ENCODE data around the gene MYD88.

MYD88 gene

DNA sequence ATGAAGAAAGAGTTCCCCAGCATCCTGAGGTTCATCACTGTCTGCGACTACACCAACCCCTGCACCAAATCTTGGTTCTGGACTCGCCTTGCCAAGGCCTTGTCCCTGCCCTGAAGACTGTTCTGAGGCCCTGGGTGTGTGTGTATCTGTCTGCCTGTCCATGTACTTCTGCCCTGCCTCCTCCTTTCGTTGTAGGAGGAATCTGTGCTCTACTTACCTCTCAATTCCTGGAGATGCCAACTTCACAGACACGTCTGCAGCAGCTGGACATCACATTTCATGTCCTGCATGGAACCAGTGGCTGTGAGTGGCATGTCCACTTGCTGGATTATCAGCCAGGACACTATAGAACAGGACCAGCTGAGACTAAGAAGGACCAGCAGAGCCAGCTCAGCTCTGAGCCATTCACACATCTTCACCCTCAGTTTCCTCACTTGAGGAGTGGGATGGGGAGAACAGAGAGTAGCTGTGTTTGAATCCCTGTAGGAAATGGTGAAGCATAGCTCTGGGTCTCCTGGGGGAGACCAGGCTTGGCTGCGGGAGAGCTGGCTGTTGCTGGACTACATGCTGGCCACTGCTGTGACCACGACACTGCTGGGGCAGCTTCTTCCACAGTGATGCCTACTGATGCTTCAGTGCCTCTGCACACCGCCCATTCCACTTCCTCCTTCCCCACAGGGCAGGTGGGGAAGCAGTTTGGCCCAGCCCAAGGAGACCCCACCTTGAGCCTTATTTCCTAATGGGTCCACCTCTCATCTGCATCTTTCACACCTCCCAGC, 2.9 kb downstream of the MYD88 start:
- DNase-seq (ENCODE audit: low read depth), result no peak
- no peak overlapping the region for H3K4me3 ChIP-seq (ENCODE audit: low read length)
- TF ChIP-seq, protein P1, sequence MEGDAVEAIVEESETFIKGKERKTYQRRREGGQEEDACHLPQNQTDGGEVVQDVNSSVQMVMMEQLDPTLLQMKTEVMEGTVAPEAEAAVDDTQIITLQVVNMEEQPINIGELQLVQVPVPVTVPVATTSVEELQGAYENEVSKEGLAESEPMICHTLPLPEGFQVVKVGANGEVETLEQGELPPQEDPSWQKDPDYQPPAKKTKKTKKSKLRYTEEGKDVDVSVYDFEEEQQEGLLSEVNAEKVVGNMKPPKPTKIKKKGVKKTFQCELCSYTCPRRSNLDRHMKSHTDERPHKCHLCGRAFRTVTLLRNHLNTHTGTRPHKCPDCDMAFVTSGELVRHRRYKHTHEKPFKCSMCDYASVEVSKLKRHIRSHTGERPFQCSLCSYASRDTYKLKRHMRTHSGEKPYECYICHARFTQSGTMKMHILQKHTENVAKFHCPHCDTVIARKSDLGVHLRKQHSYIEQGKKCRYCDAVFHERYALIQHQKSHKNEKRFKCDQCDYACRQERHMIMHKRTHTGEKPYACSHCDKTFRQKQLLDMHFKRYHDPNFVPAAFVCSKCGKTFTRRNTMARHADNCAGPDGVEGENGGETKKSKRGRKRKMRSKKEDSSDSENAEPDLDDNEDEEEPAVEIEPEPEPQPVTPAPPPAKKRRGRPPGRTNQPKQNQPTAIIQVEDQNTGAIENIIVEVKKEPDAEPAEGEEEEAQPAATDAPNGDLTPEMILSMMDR (conservative IDR thresholded peaks at IDR 0.05; ENCODE audit: low read length), result no peak

DNA sequence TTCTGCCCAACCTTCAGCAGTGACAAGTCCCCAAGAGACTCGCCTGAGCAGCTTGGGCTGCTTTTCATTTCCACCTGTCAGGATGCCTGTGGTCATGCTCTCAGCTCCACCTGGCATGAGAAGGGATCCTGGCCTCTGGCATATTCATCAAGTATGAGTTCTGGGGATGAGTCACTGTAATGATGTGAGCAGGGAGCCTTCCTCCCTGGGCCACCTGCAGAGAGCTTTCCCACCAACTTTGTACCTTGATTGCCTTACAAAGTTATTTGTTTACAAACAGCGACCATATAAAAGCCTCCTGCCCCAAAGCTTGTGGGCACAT, 3.5 kb downstream of the MYD88 start:
- DNase-seq (ENCODE audit: low read depth), result no peak
- TF ChIP-seq, protein P1 (conservative IDR thresholded peaks at IDR 0.05; ENCODE audit: low read length), result no peak
- no peak overlapping the region for H3K4me3 ChIP-seq (ENCODE audit: low read length)

DNA sequence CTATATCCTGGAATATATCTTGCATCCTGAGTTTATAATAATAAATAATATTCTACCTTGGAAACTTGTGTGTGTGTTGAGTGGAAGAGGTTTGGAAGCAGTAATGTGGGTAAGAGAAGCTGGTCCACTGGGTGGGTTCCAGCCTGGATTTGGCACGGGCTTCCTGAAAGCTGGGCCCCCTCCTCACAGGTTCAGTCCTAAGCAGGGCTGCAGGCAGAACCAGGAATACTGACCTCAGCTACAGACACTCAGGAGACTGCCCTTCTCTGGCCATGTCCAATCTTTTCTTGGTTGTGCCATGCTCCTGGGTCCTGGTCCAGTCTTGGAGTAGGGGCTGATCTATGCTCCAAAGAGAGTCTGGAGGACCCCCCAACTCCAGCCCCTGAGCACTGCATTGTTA, 4.5 kb downstream of the MYD88 start:
- no peak for DNase-seq (ENCODE audit: low read depth)
- no peak overlapping the region for H3K4me3 ChIP-seq (ENCODE audit: low read length)
- TF ChIP-seq, protein P1 (conservative IDR thresholded peaks at IDR 0.05; ENCODE audit: low read length), result no peak

DNA sequence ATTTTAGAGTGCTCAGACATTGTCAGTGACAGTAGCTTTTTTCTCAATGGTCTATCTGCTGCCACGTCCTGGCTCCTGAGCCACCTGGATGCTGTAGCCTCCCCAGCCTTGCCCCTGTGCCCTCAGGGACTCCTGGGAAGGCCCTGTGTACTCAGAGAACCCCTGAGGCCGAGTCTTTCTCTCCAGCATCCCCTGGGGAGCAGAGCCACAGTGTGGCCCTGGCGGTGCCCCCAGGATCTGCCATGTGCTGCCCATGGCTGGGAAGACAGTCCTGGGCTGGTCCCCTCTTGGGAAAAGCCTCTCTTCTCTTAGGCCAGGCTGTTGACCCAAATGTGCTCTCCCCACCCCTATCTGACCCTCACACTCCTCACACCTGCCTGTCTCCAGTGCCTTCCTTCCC, 5.0 kb downstream of the MYD88 start:
- DNase-seq (ENCODE audit: low read depth), result no peak
- TF ChIP-seq, protein P1 (conservative IDR thresholded peaks at IDR 0.05; ENCODE audit: low read length), result no peak
- no peak overlapping the region for H3K4me3 ChIP-seq (ENCODE audit: low read length)

DNA sequence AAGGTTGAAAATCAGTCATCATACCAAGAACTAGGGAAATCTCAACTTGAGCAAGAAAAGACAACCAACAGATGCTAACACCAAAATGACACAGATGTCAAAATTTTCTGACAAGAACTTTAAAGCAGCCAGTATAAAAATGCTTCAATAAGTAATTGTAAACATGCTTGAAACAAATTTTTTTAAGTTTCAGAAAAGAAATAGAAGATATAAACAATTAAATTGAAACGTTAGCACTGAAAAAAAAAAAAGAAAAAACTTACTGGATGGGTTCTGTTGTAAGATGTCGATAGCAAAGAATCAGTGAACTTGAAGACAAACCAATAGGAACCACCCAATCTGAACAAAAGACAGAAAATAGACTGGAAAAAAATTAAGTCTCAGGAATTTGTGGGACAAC, 8.0 kb downstream of the MYD88 start:
- no peak for DNase-seq (ENCODE audit: low read depth)
- no peak overlapping the region for H3K4me3 ChIP-seq (ENCODE audit: low read length)
- TF ChIP-seq, protein P1 (conservative IDR thresholded peaks at IDR 0.05; ENCODE audit: low read length), result no peak

DNA sequence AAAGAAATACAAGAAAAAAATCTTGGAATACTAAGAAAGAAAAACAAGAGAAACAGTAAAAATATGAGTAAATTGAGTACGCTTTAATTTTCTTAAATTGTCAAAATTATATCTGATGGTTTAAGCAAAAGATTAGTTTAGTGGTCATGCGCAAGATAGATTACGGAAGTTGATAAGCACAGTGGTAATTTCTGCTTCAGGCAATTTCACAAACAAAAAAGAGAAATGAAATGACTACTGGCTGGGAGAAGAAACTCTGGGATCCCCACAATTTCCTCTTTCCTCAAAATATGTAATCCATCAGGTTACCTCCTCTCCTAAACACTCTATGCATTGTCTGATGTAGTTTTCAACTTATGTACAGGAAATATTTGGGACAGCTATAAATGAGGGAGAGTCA, 9.0 kb downstream of the MYD88 start:
- no peak overlapping the region for H3K4me3 ChIP-seq (ENCODE audit: low read length)
- no peak for DNase-seq (ENCODE audit: low read depth)
- TF ChIP-seq, protein P1 (conservative IDR thresholded peaks at IDR 0.05; ENCODE audit: low read length), result no peak

DNA sequence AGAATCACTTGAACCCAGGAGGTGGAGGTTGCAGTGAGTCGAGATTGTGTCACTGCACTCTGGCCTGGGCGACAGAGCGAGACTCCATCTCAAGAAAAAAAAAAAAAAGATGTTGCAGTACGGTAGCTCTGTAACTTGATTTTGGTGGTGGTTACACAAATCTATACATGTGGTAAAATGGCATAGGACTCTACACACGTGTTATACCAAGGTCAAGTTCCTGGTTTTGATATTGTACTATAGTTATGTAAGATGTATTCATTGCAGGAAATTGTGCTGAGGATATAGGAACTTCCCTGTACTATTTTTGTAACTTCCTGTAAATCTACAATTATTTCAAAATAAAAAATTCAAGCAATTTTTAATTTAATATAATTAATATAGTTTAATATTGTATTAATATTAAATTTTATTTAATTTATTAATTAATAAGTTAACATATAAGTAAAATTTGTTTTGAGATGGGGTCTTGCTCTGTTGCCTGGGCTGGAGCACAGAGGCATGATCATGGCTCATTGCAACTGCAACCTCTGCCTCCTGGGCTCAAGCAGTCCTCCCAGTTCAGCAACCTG, 9.9 kb downstream of the MYD88 start:
- TF ChIP-seq, protein P1 (conservative IDR thresholded peaks at IDR 0.05; ENCODE audit: low read length), result no peak
- DNase-seq (ENCODE audit: low read depth), result no peak

More for the DNA sequence above, 9.9 kb downstream of the MYD88 start:
- H3K4me3 ChIP-seq (ENCODE audit: low read length), result no peak overlapping the region
